LHCN-M2 (cell line): Measurements from ENCODE around the gene WDR7. TPM values are rescaled to one million over a fixed set of nuclear protein-coding genes. Genes with fewer than 3 reads are reported as not detected.

Experiments
- DNase-seq: peaks from one replicate; pipeline ENCODE4 v3.0.0-alpha.2; 2012; ENCODE audit warnings: low read depth
- total RNA-seq: library from RNA; depleted of rRNA; stranded (reverse); fragments of >200 nt; gene quantifications from 2 replicates; pipeline ENCODE4 v1.2.3, GENCODE V29; 2014

The WDR7 gene
- total RNA-seq, 1 experiment from 2014 or later, result 11.0 TPM

GRCh38 chr18:57040175-57040574 lies 389.0 kb downstream of the WDR7 start:
- no peak for DNase-seq

DNA sequence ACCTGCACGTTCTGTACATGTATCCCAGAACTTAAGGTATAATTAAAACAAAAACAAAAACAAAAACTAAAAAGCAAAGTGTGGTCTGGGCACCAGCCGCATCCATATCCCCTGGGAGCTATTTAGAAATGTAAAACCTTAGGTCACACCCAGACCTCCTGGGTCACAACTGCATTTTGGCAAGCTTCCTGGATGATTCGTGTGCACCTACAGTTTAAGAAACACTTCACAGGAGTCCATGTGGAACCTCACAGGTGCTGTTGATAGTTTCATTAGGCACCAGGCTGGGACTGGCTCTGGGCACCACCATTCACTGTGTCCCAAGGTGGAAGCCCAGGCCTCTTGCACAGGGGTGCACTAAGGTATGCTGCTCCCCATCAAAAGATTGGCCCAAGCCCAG lies 392.1 kb downstream of the WDR7 start:
- DNase-seq, result no peak

DNA sequence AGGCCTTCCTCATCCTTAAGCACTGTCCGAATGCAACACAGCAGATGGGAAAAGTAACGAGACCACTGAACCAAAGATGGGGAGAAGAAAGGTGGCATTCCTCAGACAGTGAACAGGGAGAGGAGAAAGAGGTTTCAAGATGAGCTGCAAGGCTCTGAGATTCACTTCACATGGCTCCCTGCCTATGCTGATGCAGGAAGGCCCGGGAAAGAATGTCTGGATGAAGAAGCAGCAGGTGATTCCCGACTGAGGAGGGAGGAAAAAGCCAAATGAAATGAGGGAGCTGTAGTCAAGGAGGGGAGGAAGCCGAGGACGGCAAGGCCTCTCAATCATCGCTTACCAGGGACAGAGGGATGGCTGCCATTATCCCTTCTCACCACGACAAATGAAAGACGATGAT lies 397.2 kb downstream of the WDR7 start:
- no peak for DNase-seq

DNA sequence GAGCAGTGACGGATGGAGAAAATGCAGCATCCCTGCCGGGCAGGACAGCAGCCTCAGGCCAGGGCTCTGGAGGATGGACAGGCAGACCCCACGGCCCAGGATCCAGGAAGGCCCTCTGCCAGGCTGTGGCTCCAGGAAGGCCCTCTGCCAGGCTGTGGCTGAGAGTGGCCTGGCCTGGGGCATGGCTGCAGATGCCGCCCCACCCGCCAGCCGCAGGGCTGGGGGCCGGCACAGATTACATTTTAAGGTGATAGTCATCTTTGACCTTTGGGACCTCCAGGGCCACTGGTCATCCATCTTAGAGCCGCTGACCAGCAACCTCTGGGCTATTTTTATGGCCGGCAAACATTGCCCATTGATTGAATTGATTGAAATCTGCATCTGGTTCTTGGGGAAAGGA lies 397.7 kb downstream of the WDR7 start:
- DNase-seq, result no peak

- no peak for DNase-seq
Observed at GRCh38 chr18:57050310-57050949, 399.3 kb downstream of the WDR7 start.

DNA sequence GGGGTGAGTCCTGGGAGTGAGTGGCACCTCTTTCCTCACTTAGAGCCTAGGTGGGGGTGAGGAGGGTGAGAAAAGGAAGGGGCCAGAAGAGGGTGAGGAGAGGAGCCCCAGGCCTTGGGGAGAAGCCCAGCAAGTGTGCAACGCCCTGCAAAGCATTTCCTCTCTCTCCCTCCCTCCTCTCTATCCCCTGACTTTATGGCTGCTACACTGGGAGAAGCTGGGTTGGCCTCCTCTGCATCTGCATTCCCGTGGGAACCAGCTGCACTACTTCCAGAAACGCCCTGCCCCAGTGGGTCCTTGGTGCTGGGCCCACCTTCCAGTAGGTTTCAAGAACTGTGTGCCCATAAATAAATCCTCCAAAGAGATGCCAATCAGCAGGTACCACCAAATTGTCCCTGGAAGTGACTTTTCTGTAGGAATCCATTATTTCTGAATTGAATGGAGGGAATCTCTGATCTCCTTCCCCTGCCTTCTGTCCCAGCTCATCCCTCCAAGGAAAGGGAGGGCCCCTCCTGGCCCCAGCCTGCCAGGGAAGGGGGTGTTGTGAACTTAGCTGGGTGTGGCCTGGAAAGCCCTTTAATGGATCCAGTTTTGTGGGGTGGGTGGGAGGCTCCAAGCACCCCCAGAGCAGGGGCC lies 400.0 kb downstream of the WDR7 start:
- no peak for DNase-seq

GRCh38 chr18:57051657-57052044 lies 400.5 kb downstream of the WDR7 start:
- no peak for DNase-seq

- DNase-seq, result no peak
Observed at GRCh38 chr18:57052173-57052572, 401.0 kb downstream of the WDR7 start.

- DNase-seq, result no peak
Observed at GRCh38 chr18:57052759-57053158, 401.6 kb downstream of the WDR7 start.

- DNase-seq, result no peak
Observed at GRCh38 chr18:57054891-57055290, 403.7 kb downstream of the WDR7 start.

- DNase-seq, result no peak
Observed at GRCh38 chr18:57057890-57058289, 406.7 kb downstream of the WDR7 start.

- no peak for DNase-seq
Observed at GRCh38 chr18:57058734-57059133, 407.6 kb downstream of the WDR7 start.

DNA sequence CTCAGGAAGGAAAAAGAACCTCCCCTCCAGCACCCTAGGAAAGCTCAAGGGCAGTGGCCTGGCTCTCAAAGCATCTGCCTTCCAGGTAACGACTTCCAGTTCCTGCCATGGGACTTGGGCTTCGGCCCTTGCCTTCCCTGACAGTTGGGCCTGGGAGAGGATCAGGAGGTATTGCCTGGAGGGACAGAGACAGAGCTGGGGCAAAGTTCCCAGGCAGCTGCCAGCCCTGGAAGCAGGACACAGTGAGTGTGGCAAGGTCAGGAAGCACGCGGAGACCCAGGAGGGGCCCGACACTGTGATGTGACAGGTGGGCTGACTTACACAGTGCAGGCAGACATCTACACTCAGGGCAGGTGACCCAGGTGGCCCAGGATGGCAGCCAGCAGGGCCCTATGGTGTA lies 408.2 kb downstream of the WDR7 start:
- DNase-seq, result no peak

DNA sequence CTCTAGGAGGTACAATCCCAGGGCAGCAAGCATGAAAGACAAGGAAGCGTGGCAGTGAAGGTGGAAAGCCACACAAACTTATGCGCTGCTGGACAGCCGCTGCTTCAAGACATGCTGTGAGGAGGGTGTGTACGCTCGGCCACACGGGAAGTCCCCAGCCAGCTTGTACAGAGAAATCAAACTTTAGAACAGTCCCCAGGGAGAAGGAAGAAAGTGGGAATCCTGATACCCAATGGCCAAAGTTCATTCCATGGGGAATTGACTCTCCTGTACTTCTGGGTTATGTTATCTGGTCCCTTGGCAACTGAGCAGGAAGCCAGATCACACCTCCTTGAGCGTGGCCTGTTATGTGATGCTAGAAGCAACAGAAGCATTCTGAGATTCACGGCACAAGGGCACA lies 409.7 kb downstream of the WDR7 start:
- no peak for DNase-seq

GRCh38 chr18:57062178-57062577 lies 411.0 kb downstream of the WDR7 start:
- DNase-seq, result no peak

DNA sequence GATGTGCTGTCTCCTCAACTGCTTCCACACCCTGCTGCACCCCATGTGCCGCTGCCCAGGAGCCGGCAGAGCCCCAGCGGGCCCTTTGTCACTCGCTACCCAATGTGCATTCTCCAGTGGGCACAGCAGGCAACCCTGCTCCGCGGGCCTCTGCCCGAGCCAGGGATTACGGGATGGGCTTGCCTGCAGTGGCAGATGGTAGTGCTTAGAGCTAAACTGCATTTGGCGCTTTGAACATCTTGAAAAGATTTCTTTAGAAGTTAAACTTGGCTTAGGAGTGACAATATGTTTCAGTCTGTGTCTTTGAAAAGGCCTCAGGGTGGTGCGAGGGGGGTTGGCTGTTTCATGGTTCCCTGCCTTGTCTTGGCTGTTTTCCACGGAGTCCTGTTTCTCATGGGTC lies 411.7 kb downstream of the WDR7 start:
- DNase-seq, result no peak

DNA sequence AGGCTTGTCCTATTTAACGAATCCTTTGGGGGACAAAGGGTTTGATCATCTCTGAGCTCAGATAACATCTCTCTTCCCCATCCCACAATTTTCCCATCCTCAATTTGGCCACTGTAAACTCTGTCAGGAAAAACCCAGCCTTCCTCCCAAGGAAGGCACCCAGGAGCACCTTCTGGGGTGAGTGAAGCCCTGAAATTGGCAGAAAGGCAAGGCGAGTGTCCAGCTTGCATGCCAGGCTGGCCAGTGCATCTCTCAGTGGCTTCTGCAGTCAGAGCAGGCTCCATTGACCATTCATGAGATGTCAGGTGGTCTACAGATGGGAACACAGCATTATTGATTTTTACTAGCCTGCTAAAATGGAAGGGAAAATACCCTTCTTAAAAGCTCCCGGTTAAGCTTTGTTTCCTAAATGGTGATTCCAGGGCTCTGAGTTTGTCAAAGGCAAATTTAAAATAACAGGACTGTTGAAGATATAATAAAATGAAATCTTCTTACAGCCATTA lies 412.5 kb downstream of the WDR7 start:
- DNase-seq, result no peak

DNA sequence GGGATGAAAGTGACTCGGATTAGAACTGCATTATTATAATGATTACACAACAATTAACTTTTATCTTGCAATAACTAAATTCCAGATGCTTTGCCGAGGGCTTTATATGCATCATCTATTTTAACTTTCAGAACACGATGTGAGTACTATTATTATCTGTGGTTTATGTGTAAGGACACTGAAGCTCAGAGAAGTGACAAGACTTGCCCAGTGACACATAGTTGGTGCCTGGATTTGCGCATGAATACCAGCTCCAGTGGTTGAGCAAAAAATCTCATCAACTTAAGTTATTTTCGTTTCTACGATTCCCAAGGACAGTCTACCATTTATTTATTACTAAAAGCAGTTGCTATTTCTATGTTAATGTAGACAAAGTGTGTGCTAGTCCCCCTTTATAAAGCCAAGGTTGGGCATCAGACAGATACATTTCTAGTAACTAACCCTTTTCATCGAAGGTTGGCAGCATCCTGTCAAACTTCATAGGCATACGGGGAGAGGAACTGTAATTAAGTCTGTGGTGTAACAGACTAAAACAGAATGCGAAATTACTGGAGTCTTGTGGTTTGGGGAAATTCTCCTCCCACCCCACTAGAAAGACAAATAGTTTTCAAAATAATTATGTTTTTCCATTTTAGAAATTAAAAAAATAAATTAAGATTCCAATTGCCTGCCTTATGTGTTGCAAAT lies 422.5 kb downstream of the WDR7 start:
- DNase-seq, result no peak

DNA sequence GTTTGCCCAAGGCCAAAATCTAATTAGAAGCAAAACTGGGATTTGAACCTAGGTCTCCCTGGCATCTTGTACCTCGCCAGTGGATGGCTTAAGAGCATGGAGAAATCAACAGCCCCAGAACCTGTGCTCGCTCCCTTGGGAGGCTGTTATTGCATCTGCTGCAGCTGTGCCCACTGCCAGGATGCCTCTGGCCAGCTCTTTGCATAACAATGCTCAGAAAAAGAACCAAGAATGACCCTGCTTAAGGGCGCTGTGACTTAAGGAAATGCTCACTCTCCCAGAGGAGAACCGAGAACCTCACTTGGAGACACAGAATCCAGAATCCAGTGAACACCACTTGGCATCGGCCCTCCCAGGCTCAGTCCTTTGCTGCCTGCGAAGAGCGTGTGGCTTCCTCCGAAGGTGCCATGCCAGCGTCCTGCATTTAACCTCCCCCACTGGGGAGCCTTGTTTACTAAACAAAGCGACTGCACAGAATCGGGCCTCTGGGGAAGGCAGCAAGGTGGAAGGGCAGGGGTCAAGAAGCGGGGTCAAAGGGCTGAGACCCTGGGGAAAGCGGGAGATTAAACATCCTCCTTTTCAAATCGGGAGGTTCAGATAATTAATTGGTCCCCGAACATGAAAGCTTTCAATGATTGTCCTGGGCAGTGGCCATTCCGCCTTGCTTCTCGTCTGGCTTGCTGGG lies 424.7 kb downstream of the WDR7 start:
- DNase-seq, result no peak

DNA sequence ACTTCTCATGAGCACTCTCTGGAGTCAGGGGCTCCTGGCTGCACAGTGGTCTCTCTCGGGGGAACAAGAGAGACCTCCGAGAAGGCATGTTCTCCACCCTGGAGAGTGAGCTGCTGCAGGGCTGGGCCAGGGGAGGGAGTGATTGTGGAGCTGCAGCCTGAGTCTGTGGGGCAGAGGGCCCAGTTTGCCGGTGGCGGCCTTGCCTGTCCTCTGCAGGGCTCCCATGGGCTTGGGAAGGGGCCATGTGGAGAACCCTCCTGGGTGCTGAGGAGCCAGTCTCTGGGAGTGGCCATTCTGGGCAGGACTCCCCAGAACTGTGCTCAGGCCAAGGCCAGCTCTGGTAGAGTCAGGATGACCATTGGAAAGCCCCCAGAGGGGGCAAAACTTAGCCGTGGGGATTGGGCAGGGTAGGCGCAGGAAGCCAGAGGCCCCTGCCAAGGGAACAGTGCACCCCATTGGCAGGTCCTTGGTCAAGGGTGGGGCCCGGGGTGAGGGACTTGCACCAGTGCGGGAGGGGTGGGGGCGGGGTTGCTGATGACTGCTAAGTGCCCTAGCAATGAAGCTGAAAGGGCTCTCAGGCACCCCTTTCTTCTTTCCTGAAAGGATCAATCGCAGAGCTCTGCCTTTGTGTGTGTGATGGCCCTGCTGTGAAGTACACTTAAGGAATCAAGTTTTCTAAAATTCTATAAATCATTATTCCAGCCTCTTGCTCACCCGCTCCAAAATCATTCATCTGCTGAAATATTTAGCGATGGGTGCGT lies 426.0 kb downstream of the WDR7 start:
- DNase-seq, result no peak

- DNase-seq, result no peak
Observed at GRCh38 chr18:57077786-57078552, 426.8 kb downstream of the WDR7 start.
